SK-N-SH (cell line): ENCODE results near the gene PHYH. TPM values are rescaled to one million over a fixed set of nuclear protein-coding genes. Genes with fewer than 3 reads are reported as not detected.

Source experiments
- CHD2 ChIP-seq: fragments of 150-350 bp; IDR thresholded peaks from 2 replicates; pipeline ENCODE4 v1.6.1; 2018; ENCODE audit warnings: low read length; ENCODE audit not compliant: partially characterized antibody
- FOXJ3 ChIP-seq: sonication (generic); formaldehyde crosslinking; IDR thresholded peaks from 2 replicates; pipeline ENCODE4 v1.5.1; 2020; ENCODE audit warnings: mild to moderate bottlenecking, missing genetic modification reagents
- GATA2 ChIP-seq: sonication (generic); formaldehyde crosslinking; IDR thresholded peaks from 2 replicates; pipeline ENCODE4 v1.5.0; 2020; ENCODE audit warnings: mild to moderate bottlenecking, missing genetic modification reagents
- JUND ChIP-seq: IDR thresholded peaks from 2 replicates; pipeline ENCODE4 v1.4.0; 2012
- MXI1 ChIP-seq: IDR thresholded peaks from 2 replicates; pipeline ENCODE4 v1.6.1; 2012; ENCODE audit warnings: mild to moderate bottlenecking, low read depth, low read length, improper control_type of control experiment
- NRF1 ChIP-seq: IDR thresholded peaks from 2 replicates; pipeline ENCODE4 v1.6.1; 2012; ENCODE audit warnings: low read depth, mild to moderate bottlenecking, low read length
- PBX3 ChIP-seq: IDR thresholded peaks from 2 replicates; pipeline ENCODE4; 2012
- POLR2AphosphoS5 ChIP-seq: IDR thresholded peaks from 2 replicates; pipeline ENCODE4 v1.6.1; 2012; ENCODE audit warnings: low read depth, low read length
- RCOR1 ChIP-seq: fragments of 150-350 bp; IDR thresholded peaks from 2 replicates; pipeline ENCODE4 v1.6.1; 2017; ENCODE audit warnings: antibody characterized with exemption, low read length
- REST ChIP-seq: IDR thresholded peaks from 2 replicates; pipeline ENCODE4 v1.6.1; 2012; ENCODE audit warnings: mild to moderate bottlenecking, low read depth, low read length, moderate library complexity
- RFX5 ChIP-seq: IDR thresholded peaks from 2 replicates; pipeline ENCODE4 v1.6.1; 2012; ENCODE audit warnings: mild to moderate bottlenecking, improper control_type of control experiment, low read length
- SIN3A ChIP-seq: IDR thresholded peaks from 2 replicates; pipeline ENCODE4 v1.6.1; 2012; ENCODE audit warnings: low read depth, mild to moderate bottlenecking, low read length, moderate library complexity, borderline replicate concordance
- USF2 ChIP-seq: fragments of 150-350 bp; IDR thresholded peaks from 2 replicates; pipeline ENCODE4 v1.6.1; 2017; ENCODE audit warnings: antibody characterized with exemption, low read length, low read depth, borderline replicate concordance
- polyA plus RNA-seq, 3 experiments: library from polyadenylated mRNA; depleted of rRNA; stranded (reverse); fragments of >200 nt; gene quantifications; 2 replicates each; pipeline ENCODE4 v1.2.3, GENCODE V29; 2012
- TF ChIP-seq, protein P1 (sequence below): IDR thresholded peaks from 2 replicates; pipeline ENCODE4 v1.4.0; 2012; ENCODE audit warnings: low read depth, borderline replicate concordance

Gene PHYH
- polyA plus RNA-seq, 1 of the 3 experiments (the other 2 are of a cell fraction), result 16.2 TPM

DNA sequence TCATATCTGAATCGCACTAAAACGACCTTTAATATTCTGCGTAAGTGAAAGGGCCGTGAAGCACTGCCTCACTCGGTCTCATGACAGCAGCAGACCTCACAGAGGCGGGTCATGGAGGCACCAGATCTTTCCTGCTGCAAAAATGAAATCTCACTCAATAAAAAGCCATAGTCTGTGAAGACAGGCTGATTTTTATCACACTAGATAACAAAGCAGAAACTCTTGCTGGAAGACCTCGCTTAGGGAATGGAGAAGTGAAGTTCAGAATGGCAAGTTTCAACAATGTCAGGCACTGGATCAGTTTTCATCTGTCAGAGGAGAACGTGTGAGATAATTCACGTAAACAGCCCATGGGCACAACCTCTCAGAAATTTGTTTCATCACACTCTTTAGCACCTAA is 40.2 kb upstream of the PHYH start (continued):
- TF ChIP-seq CHD2, result peak; percentile 37
- no peak for TF ChIP-seq USF2
- no peak for TF ChIP-seq FOXJ3 (CRISPR knock-in tag)
- TF ChIP-seq RCOR1, result peak; percentile 90
- no peak for TF ChIP-seq RFX5
- no peak for TF ChIP-seq REST
- no peak for TF ChIP-seq POLR2AphosphoS5
- no peak for TF ChIP-seq NRF1
- TF ChIP-seq, protein P1, sequence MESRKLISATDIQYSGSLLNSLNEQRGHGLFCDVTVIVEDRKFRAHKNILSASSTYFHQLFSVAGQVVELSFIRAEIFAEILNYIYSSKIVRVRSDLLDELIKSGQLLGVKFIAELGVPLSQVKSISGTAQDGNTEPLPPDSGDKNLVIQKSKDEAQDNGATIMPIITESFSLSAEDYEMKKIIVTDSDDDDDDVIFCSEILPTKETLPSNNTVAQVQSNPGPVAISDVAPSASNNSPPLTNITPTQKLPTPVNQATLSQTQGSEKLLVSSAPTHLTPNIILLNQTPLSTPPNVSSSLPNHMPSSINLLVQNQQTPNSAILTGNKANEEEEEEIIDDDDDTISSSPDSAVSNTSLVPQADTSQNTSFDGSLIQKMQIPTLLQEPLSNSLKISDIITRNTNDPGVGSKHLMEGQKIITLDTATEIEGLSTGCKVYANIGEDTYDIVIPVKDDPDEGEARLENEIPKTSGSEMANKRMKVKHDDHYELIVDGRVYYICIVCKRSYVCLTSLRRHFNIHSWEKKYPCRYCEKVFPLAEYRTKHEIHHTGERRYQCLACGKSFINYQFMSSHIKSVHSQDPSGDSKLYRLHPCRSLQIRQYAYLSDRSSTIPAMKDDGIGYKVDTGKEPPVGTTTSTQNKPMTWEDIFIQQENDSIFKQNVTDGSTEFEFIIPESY, result no peak
- TF ChIP-seq MXI1, result peak; percentile 53; the same call in 1 of the 2 replicates
- no peak for TF ChIP-seq JUND
- TF ChIP-seq GATA2 (CRISPR knock-in tag), result peak; percentile 94
- TF ChIP-seq PBX3, result no peak
- TF ChIP-seq SIN3A, result no peak
